Glomerular endothelial cell (primary cell): ENCODE results near the gene GAPVD1. TPM values are rescaled to one million over a fixed set of nuclear protein-coding genes. Genes with fewer than 3 reads are reported as not detected.

Experiments
- DNase-seq: peaks from one replicate; pipeline ENCODE4 v3.0.0-alpha.2; 2011; ENCODE audit warnings: low read depth, low spot score; ENCODE audit errors: extremely low read depth
- total RNA-seq: library from RNA; depleted of rRNA; stranded (reverse); fragments of >200 nt; gene quantifications from 2 replicates; pipeline ENCODE4 v1.2.3, GENCODE V29; 2015

The GAPVD1 gene
- total RNA-seq, 1 donor from 2014 or later, result 45.7 TPM

GRCh38 chr9:125404733-125405132 lies 143.1 kb downstream of the GAPVD1 start:
- DNase-seq, result no peak

- DNase-seq, result no peak
Observed at GRCh38 chr9:125405938-125406809, 144.5 kb downstream of the GAPVD1 start.

DNA sequence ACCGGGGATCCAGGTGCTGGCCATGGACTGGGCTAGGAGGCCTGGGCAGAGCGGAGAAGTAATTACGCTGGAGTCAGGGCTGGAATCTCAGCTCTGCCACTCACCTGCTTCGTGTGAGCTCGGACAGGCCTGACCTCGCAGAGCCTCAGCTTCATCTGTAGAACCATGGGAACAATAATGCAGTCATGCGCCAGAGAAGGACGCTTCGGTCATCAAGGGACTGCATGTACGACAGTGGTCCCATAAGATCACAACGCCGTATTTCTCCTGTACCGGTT lies 145.1 kb downstream of the GAPVD1 start:
- no peak for DNase-seq

GRCh38 chr9:125407432-125407973 lies 145.9 kb downstream of the GAPVD1 start:
- DNase-seq, result no peak

- peak; percentile 20 for DNase-seq
Observed at GRCh38 chr9:125407974-125408900, 146.6 kb downstream of the GAPVD1 start.

DNA sequence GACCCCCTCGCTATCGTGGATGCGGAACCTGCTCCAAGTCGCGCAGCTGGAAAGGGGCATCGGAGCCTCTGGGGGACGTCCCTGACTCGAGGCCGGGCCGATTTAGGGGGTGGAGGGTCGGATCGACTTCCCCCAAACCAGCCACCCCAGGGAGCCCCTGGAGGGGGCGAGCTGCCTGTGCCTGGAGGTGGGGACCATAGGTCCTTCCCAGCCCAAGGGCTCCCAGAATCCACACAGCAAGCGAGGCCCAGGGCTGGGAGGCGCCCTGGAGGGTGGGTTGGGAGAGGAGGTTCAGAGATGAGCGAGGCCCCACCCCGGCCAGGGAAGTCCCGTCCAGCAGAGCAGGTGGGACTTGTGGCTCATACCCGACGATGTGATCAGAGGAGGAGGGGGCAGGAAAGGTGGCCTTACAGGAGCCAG lies 147.6 kb downstream of the GAPVD1 start:
- no peak for DNase-seq

- no peak for DNase-seq
Observed at GRCh38 chr9:125409637-125410521, 148.3 kb downstream of the GAPVD1 start.

DNA sequence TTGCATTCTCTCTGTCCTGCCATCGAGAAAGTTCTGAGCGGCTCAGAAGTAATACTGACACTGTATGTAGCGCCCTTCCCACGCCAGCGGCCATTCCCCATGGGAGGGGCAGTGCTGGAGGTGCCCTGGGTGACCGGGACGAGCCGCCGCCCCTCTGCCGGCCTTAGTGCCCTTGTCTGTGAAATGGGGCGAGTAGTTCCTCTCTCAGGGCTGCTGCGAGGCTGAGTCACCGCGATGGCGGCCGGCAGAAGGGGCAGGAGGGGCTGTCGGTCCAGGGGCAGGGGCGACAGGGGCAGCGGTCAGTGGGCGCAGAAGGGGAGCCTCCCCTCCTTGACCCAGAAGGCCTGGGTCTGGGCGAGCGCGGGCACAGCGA lies 148.9 kb downstream of the GAPVD1 start:
- DNase-seq, result no peak

- DNase-seq, result no peak
Observed at GRCh38 chr9:125411171-125411756, 149.6 kb downstream of the GAPVD1 start.

DNA sequence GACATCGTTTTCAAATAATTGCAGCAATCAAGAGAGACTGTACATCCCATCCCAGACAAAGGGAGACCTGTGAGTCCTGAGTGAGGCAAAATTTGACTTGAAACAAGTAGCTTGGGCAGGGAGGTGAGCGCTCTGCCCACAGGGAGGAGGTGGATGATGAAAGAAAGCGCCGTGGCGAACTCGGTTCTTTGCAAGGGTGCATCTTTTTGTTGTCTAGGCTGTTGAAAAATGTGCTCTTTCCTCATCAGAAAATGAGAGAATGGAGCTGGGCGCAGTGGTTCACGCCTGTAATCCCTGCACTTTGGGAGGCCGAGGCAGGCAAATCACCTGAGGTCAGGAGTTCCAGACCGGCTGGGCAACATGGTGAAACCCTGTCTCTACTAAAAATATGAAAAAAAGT lies 150.5 kb downstream of the GAPVD1 start:
- no peak for DNase-seq

- DNase-seq, result no peak
Observed at GRCh38 chr9:125413579-125413978, 152.0 kb downstream of the GAPVD1 start.

GRCh38 chr9:125415583-125416460 lies 154.2 kb downstream of the GAPVD1 start:
- no peak for DNase-seq

GRCh38 chr9:125416517-125416916 lies 154.9 kb downstream of the GAPVD1 start:
- DNase-seq, result no peak

Other genes with a start within 250 kb of the GAPVD1 start
- gene SCAI, start 118.3 kb upstream of the GAPVD1 start, total RNA-seq, result 4.8 and 8.1 TPM in 2 replicates
- gene PPP6C, start 72.0 kb upstream of the GAPVD1 start, total RNA-seq, result 26.9 and 29.8 TPM in 2 replicates
- gene RABEPK, start 61.3 kb upstream of the GAPVD1 start, total RNA-seq, result 17.2 and 30.5 TPM in 2 replicates
- gene HSPA5, start 20.5 kb upstream of the GAPVD1 start, total RNA-seq, result 361 and 411 TPM in 2 replicates